ENCODE data around the gene PPIL1.

PPIL1 gene

DNA sequence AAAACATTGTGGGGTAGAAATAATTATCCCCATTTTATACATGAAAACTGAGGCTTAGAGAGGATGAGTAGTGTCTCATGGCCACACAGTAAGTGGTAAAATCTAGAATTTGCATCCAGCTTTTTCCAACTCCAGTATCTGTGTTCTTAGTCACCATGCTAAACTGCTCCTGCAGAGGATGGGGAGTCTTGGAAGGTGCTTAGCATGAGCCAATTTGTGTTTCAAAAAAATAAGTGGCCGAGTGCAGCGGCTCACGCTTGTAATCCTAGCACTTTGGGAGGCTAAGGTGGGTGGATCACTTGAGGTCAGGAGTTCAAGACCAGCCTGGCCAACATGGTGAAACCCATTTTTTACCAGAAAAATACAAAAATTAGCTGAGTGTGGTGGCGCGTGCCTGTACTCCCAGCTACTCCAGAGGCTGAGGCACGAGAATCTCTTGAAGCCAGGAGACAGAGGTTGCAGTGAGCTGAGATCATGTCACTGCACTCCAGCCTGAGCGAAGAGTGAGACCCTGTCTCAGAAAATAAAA lies 13.6 kb upstream of the PPIL1 start:
- DNase-seq = no peak

DNA sequence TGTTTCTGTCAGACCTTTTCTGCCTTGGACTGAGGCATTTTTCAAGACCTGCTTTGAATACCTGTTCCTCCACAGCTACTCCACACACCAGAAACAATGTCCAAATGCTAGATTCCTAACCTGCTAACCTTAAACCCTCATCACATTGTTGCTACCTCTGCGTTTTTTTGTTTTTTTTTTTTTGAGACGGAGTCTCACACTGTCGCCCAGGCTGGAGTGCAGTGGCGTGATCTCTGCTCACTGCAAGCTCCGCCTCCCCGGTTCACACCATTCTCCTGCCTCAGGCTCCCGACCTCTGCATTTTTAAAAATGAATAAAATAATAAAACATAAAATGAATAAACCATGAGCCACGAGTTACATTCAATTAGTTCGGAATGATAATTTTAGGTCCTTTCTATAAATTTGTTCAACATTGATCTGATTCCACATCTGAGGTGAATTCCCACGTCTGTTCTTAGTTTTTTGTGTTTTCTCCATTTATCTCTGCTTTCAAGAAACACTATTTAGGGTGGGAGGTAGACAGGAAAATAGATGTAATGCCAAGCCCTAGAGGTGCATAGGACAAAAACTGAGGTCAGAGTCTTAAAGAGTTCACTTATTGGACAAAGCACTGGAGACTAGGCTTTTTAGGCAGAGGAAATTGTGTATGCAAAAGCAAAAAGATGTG lies 12.5 kb upstream of the PPIL1 start:
- no peak for DNase-seq

DNA sequence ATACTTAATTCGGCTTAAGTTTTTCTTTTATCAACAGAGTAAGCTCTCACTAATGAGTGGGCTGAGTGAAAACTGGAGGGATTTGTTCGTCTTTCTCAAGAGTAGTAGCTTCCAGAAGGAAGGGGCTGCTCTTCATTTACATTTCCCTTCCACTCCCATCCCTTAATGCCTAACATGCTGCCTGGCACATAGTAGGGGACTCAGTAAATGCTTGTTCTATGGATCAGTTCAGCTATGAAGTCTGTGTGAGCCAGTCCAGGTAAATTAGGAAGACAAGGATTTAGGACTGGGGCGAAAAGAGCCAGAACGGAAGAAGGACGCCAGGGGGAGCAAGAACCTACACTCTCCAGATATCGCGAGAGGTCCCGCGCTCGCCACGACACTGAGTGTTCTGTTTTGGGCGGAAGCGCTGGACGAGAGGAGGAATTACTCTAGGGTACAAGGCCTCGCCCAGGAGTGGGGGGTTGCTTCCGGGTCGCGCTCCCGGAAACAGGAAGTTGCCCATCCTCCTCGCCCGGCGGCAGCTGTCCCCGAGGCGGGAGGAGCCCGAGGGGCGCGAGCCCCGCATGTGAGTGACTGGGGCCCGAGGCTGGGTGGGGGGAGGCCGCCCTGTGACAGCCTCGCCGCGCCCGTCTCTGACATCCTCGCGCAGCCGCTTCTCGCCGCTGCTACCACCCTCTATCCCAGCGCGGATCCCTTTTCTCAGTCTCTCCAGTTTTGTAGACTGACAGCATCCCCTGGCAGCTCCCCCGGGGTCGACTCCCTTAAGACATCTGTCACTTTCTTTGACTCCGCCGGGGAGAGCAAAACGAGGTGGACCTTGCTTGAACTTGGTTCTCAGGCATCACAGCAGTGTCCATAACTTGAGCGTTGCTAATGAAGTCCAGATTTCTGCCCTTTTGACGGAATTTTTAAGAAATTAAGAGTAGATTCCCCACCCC lies 11.1 kb upstream of the PPIL1 start, which contains the start of gene C6orf89:
TSS of gene C6orf89 (plus strand) at position 492 of the 941 bp plus-strand sequence. CDS start 13,493 bp downstream, outside the sequence.
- DNase-seq = peak; percentile 76

DNA sequence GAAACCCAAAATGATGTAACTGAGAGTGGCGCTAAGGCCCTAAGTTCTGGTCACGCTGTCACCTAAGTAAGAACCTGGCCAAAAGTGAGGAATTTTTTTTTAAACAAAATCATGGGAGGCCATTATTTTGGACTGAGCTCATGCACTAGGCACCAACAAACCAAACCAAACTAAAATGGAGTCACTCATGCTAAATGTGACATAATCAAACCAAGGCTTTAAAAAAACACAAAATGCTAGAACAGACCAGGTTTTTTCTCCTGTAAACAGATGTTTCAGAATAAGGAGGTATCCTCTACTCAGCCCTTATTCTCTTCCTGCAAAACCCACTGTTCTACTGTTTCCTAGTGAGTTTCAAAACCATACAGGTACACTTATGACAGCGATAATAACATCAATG lies 10.0 kb upstream of the PPIL1 start:
- DNase-seq = no peak

DNA sequence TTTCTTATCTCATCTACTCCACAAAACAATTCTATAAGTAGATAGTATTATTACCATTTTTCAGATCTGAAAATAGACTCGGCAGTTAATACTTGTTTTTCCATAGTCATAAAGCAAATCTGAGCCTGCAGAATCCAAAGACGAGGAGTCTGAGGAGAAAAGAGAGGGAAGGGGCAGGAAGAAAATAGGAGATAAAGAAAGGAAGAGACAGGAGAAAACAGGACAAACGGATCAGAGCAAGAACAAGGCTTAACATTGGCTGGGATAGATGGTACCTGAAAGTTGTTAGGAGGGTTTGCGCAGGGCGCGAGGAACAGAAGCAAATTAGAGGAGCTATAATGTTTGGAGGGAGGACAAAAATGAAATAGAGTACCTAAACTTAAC lies 639 bp upstream of the PPIL1 start:
- DNase-seq = no peak

DNA sequence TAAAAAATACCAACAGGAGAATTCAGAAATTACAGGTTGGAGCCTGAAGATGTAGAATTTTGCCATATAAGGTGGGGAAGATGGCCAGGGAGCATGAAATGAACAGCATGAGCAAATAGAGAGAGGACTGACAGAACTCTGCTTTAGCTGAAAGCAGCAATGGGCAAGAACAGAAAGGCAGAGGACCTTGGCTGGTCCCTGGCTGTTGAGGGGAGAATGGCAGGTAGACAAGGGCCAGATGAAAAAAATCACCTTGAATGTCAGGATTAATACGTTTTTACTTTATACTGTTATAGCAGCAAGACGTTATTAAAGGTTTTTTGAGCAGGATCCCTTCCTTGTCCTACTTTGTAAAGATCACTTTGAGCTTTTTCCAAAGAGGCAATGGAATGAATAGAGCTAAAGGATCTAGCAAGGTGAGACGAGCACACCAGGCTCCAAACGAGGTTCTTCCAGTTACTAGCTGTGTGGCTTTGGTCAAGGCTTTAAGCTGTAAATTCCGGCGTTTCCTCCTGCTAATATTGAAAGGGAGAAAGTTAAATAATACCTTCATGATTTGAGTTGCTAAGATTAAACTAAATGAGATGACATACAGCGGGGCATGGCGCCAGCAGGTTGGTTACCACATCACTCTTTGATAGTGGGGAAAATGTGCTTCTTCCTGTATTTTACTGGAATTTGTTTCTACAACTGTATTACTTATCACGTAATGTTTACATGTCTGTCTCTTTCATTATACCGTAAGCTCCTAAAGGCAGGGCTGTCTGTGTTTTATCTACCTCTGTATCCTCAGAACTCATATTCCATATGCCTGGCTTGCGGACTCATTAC lies 776 bp downstream of the PPIL1 start:
- DNase-seq = no peak

DNA sequence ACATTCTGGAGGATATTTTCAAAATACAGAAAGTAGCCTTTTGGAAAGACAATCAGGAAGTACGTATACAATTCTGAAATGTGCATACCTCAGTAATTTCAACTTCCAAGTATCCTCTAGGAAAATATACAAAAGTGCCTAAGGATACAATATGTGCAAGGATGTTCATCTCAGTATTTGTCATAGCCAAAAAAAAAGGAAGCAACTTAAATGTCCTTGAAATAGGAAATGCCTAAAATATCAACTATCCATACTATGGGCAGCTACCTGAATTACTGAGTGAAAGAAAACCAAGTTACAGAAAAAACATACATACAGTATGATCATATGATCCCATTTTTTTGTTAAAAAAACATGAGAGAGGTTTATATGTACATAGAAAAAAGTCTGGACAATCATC lies 1.5 kb downstream of the PPIL1 start:
- no peak for DNase-seq

DNA sequence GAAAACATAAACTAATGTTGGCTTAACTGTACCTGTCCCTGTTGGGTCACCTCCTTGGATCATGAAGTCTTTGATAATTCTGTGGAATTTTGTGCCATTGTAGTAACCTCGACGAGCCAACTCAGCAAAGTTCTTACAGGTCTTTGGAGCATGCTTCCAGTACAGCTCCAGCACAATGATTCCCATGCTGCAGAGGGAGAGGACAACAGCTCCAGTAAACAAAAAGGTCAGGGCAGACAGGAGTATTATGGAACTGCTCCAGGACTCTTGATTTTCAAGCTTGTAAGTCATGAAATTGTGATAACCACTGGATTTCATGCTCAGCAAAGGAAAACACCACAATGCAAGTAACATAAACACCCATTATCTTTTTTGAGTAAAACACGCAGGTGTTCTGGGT lies 2.9 kb downstream of the PPIL1 start:
- no peak for DNase-seq

DNA sequence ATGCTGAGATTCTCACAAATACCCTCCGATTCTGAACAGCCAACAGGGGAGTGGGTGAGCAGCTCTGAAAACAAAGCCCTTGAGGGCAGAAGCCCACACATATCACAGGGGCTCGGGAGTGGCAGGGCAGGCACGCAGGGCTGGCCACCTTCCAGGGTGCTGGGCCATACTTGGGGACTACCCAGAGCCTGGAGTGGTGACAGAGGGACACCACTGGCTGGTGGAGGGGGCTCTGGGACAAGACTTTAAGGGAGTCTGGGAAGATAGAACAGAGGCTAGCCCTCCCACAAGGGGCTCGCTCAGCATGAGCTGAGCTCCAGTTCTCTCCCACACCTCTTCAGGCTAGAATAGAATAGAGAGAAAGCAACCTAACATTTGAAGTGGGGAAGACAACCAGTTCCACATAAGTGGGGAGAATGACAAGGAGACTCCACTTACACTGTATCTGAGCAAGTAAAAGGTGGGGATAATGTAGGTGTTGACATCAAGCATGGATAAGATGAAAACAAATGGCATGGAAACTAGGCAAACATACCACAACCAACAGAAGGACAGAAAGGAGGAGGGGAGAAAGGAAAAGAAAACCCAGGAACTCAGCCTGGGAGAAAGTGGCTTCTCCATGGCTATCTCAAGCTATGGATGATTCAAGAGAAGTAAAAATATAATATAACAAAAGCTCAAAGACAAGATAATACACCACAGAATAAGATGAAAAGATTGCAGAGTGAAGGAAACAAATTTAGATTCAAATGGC lies 7.0 kb downstream of the PPIL1 start:
- no peak for DNase-seq

DNA sequence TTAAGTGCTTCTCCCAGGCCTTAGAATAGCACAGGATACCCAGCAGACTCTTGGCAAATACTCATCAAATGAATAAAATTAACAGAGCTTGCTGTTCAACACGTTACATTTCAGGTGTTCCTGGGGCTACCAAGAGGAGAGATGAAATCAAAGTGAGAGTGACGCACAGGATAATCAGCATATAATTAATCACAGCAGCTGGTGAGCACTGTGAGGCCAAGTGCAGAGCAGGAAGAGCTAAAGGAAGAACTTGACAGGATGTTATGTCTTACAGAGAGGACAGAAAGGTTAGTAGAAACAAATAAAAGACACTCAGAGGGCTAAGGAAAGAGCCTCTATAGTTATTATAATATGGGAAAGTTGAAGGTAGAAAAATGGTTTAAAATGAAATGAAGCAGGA lies 8.8 kb downstream of the PPIL1 start:
- DNase-seq = no peak

DNA sequence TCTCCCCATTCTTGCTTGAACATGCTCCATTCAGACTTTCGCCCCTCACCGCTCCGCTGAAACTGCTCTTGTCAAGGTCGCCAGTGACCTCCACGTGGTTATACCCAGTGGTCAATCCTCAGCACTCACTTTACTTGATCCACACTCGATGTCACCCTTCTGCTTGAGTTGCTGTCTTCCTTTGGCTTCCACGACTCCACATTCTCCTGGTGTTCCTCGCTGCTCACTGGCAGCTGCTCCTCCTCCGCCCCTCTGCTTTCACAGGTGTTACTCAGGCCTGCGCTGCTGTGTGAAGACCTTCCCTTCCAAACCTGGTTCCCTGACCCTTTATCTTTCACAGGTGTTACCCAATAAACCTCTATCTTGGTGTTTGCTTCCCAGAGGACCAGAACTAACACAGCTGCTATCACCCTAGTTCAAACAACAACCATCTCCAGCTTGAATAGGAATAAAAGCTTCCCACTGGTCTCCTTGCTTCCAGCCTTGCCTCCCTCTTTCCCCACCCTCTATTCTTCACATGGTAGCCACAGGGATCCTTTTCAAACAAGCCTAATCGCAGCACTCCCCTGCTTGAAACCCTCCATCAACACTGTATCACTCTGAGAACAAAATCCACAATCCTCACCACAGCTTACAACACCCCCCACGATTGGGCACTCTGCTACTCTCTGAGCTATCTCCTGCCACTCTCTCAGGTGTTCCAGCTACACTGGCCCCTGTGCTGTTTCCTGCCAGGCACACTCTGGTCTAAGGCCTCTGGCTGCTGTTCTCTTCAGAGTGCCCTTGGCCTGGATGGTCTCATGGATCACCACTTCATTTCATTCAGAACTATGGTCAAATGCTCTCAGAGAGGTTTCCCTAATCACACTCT lies 10.7 kb downstream of the PPIL1 start:
- DNase-seq = peak; percentile 42

DNA sequence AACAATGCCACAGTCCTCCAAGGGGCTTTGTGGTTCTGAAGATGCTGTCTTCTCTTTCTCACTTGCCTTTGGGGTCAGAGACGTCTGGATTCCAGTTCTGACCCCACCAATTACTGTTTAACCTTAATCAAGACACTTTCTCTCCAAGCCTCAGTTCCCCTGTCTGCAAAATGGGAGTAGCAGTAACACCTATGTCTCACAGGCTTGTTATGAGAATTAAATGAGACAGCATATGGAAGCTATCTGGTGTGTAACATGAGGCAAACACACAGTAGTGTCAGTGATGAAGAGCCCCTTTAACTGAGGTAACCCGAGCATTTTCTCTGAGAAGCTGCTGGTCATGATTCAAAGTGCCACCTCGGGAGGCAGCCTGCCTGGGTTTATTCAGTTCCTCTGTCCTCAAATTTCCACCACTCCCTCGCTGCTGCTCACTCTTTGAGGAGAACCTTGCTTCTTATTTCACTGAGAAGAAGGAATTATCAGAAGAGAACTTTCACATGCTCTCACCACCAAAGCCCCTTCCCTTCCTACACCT lies 11.7 kb downstream of the PPIL1 start:
- DNase-seq = no peak

DNA sequence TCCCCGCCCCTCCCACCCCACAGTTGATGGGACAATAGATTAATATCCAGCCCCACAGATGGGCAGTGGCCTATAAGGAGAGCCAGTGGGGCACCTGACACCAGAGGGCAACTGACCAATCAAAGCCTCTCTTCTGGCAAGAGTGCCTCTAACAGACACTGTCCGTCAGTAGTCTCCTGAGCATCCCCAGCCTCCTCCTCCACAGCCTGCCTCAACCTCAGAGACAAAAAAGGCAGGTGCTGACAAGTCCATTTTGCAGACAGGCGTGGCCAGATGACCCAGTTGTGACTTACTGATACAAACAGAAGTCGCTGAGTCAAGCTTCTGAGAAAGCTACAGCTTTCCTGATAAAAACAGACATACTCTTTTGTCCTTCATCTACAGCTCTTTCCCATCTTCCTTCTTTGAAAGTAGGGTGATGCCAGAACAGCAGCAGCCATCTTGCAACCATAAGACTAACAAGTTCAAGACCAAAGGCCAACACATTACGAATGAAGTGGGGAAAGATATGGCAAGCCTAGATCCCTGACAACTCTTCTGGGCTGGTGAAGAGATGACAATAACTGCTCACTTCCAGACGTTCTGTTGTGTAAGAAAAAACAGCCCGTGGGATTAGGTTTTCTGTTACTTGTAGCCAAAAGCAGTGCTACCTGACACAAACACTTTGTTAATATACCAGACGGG lies 12.3 kb downstream of the PPIL1 start:
- no peak for DNase-seq

DNA sequence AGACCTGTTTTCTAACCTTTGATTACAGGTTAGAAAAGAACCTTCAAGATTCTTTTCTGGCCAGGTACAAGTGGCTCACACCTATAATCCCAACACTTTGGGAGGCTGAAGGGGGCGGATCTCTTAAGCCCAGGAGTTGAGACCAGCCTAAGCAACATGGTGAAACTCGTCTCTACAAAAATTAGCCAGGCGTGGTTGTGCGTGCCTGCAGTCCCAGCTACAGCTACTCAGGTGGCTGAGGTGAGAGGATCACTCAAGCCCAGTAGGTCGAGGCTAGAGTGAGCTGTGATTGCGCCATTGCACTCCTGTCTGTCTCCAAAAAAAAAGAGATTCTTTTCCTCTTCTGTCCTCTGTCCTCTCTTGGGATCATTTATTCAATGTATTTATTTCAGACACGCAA lies 14.5 kb downstream of the PPIL1 start:
- DNase-seq = no peak

DNA sequence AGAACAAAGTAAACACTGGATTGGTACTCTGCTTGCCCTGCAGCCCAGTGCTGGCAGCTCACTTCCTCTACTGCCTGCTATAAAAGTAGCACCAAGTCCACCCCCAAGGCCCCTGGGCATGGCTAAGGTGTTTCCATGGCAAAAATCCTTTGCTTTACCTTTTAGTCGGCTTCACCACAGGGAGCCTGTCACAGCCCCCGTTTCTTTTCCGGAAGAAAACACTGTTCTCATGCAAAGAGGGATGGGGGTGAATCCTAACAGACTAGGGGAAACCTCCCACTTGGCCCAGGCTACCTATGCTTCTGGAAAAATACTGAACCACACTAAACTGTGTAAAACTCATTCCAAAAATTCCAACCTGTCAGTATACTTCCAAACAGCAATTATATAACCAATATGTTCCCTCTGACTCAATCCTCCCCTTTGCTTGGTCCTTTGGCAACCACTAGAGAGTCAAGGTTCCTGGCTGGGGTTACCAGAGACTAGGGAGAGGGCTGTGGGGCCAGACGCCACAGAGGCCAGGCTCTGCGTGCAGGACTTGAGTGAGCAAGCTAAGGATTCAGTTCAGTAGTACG lies 16.1 kb downstream of the PPIL1 start:
- DNase-seq = no peak

DNA sequence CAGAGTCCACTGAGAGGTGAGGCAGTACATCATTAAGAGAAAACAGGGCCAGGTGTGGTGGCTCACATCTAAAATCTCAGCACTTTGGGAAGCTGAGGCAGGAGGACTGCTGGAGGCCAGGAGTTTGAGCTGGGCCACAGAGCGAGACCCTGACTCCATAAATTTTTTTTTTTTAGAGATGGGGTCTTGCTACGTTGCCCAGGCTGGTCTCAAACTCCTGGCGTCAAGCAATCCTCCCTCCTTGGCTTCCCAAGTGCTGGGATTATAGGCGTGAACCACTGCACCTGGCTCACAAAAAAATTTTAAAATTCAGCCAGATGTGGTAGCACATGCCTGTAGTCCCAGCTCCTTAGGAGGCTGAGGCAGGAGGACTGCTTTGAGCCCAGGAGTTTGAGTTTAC lies 17.3 kb downstream of the PPIL1 start:
- no peak for DNase-seq

DNA sequence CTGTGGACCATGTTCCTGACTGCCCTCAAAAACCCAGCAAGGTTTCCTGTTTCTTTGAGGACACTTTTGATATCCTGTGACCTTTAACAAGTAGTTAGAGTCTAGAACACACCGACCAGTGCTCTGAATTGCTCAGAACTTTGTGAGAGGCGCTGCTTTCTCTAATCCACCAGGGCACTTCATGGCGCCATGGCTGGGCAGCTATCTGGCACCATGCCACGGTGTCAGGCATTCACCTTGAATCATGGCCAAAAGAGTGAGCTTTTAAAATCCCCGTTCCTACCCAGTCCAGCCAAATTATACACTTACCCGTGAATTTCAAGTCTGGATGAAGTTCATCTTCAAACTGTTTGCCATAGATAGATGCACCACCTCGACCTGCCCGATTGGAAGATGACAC lies 18.3 kb downstream of the PPIL1 start:
- no peak for DNase-seq

DNA sequence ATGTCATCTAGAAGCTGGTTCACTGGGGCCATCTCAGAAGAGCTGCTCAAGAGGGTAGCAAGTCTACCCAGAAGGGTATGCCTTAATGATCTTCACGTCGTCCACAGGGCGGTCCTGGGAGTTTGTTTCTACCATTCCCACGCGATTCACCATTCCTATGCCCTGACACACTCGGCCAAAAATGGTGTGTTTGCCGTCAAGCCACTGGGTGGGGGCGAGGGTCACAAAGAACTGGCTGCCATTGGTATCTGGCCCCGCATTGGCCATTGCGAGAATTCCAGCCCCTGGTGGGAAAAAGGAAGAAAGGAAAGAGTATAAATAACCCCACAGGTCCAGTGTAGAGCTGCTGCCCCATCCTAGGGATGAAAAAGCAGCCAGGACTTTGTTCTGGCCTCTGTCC lies 18.9 kb downstream of the PPIL1 start:
- no peak for DNase-seq

DNA sequence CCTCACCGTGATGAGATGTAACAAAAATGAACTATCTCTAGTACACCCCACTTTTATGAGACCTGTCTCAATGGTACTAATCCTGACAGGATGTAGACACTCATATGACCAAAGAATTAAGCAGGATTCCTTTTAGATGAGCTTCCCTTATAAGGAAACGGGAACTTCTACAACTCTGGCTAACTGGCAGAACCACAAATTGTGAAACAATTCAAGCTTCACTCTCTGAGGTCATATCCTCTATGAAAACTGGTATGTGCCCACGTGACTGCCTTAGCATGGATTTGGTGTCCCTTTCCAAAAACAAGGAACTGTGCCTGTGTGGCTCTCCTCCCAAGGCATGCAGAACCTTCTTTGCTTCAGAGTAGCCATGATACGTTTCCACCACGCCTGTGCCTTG lies 21.3 kb downstream of the PPIL1 start:
- DNase-seq = no peak

Data from NCI-H1417 treated with DMSO at 0.1 percent for 48 hours (cell line).